Stimulated activated CD8-positive, alpha-beta memory T cell treated with anti-CD3 and anti-CD28 coated beads, Interleukin-4, amount 100 ng/mL, for 4 hours (primary cell): ENCODE measurements around the gene FBP1.
"Not testable (repeated sequence)": the region's sequence is repeated elsewhere in the genome, so short reads cannot be mapped to it uniquely, and the experiment has no call there.

Experiments used
- DNase-seq, 2 donors: peaks; one replicate each; pipeline ENCODE4 v3.0.0-alpha.2; 2020; ENCODE audit warnings: low read depth in 2 of 2, low spot score in 1 of 2

FBP1 gene

GRCh38 chr9:94581728-94582127 is 57.6 kb downstream of the FBP1 start:
- DNase-seq, result no peak

GRCh38 chr9:94577571-94577970 is 61.7 kb downstream of the FBP1 start:
- no peak for DNase-seq

GRCh38 chr9:94577036-94577435 is 62.3 kb downstream of the FBP1 start:
- DNase-seq, result no peak

DNA sequence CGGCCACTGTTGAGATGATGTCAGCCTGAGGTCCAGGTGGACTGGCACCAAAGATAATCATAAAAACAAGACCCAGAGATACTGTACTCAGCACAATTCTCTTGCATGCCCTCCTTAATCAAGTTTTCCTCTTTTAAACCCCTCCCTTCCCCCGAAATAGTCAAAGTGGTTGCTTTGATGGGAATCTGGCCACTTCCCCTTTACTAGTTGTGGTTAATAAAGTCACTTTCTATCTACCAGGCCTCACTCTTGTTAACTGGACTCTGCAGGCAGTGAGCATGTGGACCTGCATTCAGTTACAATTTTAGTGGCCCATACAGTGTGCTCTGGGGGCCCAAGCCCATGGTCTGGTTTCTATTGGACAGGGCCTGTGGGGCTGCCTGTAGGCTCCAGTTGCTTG is 63.2 kb downstream of the FBP1 start:
- no peak for DNase-seq

GRCh38 chr9:94568972-94569712 is 70.2 kb downstream of the FBP1 start:
- no peak for DNase-seq

DNA sequence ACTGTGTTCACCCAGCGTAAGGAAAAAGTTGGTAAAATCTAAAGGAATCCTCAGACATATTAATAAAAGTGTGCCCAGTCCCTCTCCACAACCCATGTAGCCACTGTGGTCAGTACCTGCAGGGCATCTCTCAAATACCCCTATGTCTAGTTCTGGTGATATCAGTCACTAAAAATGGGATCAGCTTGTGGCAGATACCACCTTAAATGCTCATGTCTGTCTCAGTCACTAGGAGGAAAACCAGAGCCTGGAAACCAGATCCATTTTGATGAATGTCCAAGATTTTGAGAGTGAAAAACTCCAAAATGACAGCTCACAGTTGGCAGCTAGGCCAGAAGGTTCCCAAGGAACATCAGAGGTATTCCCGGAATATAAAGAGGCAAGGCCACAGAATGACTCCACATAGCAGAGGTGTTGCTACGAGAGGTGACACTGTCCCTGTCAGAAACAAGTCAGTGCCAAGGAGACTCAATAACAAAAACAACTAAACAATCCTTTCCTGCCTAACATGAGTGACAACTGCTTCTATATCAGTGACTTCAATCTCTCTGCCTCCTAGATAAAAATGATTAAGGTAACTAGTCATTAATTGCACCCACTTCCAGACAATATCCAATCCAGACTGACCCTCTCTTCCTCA is 70.9 kb downstream of the FBP1 start:
- no peak for DNase-seq

DNA sequence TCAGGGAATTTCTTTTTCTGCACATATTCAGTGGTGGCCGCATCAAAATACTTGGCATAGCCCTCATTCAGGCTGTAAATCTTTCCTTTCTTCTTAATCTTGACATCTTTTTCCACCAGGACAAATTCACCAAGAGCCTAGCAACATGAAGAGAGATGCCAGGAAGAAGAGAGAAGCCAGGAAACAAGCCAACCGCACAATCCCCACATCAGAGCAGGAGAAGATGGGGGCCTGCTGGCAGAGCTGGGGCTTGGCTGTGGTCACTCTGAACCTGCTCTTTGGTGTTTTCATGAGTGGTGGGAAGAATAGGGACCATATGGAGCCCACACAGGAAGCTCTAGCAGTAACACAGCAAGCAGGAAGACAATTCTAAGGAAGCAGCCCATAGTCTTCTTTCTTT is 72.0 kb downstream of the FBP1 start:
- no peak for DNase-seq

DNA sequence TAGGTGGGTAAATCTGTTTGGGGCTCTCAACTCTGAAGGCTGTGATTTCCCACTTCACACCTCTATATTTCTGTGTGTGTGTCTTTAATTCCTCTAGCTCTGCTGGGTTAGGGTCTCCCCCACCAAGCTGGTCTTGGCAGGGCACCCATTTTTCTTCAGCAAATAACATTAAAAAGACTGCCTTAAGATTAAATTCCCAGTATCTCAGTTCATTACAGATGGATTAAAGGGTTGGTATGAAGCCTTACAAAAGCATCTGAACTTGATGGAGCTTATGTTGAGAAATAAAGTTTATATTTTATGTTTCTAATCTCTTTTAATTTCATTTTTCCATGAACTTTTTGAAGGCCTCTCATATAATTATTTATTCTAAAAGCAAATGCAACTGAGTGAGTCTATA is 72.8 kb downstream of the FBP1 start:
- DNase-seq, result no peak

DNA sequence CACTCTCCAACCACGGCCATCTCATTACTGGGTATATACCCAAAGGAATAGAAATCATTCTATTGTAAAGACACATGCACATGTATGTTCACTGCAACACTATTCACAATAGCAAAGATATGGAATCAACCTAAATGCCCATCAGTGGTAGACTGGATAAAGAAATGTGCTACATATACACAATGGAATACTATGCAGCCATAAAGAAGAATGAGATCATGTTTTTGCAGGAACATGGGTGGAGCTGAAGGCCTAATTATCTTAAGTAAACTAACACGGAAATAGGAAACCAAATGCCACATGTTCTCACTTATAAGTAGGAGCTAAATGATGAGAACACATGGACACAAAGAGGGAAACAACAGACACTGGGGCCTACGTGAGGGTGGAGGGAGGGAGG is 75.0 kb downstream of the FBP1 start:
- DNase-seq, result not testable (repeated sequence)

DNA sequence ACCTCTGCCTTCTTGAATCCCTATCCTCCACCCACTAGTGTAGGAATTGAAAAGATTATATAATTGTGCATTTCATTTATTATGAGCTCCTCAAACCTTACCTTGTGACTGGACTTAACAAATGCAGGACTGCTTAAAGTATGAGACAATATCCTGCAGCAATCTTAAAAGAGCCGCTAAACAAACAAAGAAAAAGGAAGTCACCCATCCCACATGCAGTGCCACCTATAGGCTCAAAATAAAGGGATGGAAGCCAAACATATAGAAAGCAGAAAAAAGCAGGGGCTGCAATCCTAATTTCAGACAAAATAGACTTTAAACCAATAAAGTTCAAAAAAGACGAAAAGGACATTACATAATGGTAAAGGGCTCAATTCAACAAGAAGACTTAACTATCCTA is 75.8 kb downstream of the FBP1 start:
- DNase-seq, result no peak

DNA sequence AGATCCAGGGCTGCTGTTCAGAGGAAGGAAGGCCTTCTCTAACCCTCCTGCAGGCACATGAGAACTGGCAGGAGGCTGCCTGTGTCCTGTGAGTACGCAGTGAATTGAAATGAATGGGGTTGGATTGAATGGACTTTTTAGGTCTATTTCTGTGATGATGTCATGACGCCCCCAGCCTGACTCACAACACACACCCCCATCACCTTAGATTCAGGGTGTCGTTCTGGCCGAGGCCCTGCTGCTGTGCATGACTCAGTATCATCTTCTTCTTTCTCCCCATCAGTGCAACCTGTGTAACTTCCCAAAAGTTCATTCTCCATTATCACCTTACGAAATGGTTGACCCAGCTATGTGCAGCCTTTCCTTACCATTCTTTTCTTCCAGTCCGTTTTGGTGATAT is 79.1 kb downstream of the FBP1 start:
- no peak for DNase-seq

GRCh38 chr9:94557376-94557775 is 81.9 kb downstream of the FBP1 start:
- no peak for DNase-seq

DNA sequence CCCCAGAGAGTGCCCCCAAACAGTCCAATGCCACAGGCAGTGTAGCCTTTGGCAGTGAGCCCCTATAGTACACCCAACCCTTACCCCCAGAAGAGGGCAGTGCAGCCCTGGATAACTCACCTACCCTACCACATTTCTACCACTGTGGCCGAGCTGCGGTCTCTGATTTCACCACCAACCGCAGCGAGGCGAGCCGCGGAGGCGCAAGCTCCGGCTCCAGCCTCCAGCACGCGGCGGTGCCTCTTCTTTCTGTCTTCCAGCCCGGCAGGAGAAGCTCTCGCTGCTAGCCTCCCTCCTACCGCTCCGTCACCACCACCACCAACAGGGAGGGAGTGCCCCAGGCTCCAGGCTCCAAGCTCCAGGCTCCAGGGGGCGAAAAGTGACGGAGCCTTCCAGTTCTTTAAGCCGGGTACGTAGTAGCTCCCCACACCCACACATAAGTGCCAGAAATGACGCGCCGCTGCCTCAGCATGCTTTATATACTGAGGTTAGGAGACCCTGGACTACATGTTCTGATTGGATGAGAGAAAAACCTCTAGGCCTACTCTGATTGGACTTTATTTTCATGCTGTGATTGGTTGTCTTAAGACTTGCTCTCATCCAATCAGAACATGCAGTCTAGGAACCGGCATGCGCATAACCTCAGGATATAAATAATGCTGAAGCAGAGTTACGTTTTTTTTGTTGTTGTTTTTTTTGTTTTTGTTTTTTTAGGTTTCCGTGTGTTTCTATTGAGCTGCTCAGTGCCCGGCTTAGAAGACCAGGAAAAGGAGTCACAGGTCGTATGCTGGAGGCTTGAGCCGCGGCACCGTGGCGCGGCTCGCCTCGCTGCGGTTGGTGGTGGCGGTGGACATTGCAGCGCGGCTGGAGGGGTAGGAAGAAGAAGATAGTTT is 84.6 kb downstream of the FBP1 start, which contains the start of gene PCAT7:
TSS of gene PCAT7 (plus strand) at position 645 of the 893 bp plus-strand sequence.
- DNase-seq, result no peak

- DNase-seq, result no peak
These were observed 85.3 kb downstream of the FBP1 start for GRCh38 chr9:94554078-94554438.
